GM19023 (cell line): ENCODE measurements around the gene TBL3.
A peak's percentile ranks its signal among the peaks of the same experiment; 100 is the strongest.

Source experiments
- ATAC-seq: cut with Tn5 transposase; IDR thresholded peaks from one replicate; pipeline ENCODE4 v1.9.1; 2021; ENCODE audit warnings: mild to moderate bottlenecking, moderate library complexity; ENCODE audit not compliant: unreplicated experiment

Gene TBL3

GRCh38 chr16:2013527-2013926, 41.7 kb downstream of the TBL3 start:
- ATAC-seq: no peak

GRCh38 chr16:2015117-2015946, 43.5 kb downstream of the TBL3 start:
- no peak for ATAC-seq

GRCh38 chr16:2015947-2016208, 44.0 kb downstream of the TBL3 start:
- ATAC-seq: no peak

DNA sequence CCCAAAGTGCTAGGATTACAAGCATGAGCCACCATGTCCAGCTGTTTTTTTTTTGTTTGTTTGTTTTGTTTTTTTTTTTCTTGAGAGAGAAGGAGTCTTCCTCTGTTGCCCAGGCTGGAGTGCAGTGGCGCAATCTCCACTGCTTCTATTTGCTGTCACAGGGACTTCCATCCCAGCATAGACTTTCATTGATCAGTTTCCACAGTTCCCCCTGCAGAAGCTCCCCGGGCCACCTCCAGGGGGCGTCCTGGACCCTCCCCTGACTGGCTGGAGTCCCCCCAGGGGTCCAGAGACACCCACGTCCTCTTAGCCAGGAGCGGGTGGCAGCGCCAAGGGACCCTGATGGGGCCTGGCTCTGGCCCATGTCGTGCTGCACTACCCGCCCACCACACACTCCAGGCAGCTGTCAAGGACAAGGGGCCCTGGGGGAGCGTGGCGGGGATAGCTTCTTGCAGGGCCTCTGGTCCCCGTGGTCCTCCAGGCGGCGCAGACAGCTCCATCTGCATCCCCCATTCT, 44.6 kb downstream of the TBL3 start:
- ATAC-seq: no peak

DNA sequence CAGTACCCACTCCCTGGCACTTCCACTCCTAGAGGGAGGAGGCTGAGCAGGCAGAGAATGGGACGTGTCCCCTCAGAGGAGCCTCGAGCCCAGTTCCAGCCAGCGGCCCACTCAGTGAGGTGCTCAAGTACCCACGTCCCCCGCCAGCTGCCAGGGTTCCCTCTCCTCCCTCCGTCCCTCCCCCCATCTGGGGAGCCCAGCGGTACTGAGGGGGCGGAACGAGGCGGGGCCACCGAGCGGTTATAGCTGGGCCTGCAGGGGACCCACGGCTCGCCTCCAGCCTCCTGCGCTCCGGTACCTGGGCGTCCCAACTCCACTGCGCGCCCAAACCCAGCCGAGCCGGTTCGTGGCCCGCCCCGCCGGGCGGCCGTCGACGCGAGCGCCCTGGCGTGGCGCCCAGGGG, 47.7 kb downstream of the TBL3 start, which contains the start of gene NPW:
TSS of gene NPW (plus strand) at position 268 of the 403 bp plus-strand sequence.
- no peak for ATAC-seq

- no peak for ATAC-seq
Observed at GRCh38 chr16:2019921-2020831, 48.3 kb downstream of the TBL3 start.

DNA sequence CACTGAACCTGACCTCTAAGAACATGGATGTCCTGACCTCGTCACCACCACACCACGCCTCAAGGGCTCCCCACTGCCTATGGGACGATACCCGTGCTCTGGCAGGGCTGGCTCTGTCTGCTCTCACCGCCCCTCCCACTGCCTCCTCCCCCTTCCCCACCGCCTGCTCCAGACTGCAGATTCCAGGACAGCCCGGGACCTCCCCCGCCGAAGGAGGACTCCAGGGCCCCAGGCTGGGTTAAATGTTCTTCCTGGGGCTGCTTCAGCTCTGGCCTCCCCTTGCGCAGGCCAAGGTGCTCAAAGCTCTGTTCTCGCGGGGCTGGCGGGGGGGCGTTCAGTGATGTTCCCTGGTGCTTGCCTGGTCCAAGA, 50.9 kb downstream of the TBL3 start:
- peak; percentile 7 for ATAC-seq

GRCh38 chr16:2023092-2024031, 51.5 kb downstream of the TBL3 start:
- peak; percentile 66 for ATAC-seq

GRCh38 chr16:2024032-2024420, 52.2 kb downstream of the TBL3 start:
- no peak for ATAC-seq

DNA sequence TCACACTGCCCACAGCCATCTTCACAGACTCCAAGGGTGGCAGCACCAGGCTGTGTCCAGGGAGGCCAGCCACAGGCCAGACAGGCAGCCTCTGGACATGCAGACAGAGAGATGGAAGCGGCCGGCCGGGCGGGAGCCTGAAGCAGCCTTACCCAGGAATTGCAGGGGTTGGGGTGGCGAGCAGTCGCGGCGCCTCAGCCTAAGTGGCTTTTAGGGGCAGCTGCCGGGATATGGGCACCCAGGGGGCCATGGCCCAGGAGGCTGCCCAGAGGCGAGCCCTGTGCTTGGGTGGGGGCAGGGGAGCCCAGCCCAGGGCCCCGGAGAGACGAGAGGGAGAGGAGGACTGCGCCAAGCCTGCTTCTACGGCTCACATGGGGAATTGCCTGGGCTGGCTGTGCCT, 53.4 kb downstream of the TBL3 start:
- ATAC-seq: no peak

DNA sequence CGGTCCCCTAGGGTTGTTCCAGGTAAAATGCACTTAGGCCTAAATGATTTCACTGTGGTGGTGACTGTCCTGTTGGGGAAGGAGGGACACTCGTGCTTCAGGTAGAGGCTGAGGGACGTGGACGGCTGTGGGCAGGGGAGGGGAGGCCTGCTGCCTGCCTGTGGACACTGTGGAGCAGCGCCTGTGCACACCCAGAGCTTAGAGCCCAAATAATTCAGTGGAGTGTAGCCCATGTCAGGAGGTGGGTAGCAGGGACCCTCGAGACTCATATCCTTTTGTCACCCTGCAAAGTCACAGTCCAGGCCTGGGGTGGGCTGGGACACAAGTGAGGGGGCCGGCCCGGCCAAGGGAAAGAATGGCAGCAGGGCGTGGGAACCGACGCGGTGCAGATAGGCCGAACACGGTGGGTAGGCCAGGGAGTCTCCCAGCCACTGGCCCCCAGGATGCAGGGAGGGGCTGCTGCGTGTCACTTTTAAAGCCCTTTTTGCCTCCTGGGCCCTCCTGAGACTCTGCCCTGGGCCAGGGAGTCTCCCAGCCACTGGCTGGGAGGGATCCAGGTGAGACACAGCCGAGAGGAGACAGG, 54.1 kb downstream of the TBL3 start:
- no peak for ATAC-seq

DNA sequence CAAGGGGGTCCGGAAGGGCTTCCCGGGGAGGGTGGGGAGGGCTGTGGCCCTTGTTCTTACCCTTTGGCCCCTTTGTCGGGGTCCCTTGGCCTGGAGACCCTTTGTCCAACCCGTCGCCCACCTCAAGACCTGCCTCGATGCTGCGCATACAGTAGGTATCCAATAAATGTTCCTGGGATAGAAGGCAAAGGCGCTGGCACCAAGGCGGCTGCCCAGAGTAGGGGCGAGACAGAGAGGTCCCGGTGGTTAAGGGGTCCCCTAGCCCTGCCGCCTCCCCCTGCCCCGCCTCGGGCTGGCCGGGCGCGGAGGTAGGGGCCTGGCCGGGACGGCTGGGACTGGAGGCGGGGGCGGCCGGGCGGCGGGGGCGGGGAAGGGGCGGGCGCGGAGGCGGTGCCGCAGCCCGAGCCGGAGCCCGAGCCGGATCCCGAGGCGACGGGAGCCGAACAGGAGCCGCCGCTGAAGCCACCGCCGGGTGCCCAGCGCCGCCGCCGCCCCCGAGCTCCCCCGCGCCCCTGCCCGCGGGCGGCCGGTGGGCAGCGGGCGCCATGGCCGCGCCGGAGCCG, 54.7 kb downstream of the TBL3 start, which contains the start of gene NHERF2:
TSS of gene NHERF2 (plus strand) at position 442 of the 563 bp plus-strand sequence. CDS start at position 546, 104 bp downstream.
- no peak for ATAC-seq

- ATAC-seq: no peak
Observed at GRCh38 chr16:2027024-2028010, 55.5 kb downstream of the TBL3 start.

- ATAC-seq: no peak
Observed at GRCh38 chr16:2028146-2028545, 56.3 kb downstream of the TBL3 start.

- ATAC-seq: no peak
Observed at GRCh38 chr16:2028620-2029220, 56.9 kb downstream of the TBL3 start.

- no peak for ATAC-seq
Observed at GRCh38 chr16:2029350-2029749, 57.5 kb downstream of the TBL3 start.

GRCh38 chr16:2030036-2030435, 58.2 kb downstream of the TBL3 start:
- no peak for ATAC-seq

DNA sequence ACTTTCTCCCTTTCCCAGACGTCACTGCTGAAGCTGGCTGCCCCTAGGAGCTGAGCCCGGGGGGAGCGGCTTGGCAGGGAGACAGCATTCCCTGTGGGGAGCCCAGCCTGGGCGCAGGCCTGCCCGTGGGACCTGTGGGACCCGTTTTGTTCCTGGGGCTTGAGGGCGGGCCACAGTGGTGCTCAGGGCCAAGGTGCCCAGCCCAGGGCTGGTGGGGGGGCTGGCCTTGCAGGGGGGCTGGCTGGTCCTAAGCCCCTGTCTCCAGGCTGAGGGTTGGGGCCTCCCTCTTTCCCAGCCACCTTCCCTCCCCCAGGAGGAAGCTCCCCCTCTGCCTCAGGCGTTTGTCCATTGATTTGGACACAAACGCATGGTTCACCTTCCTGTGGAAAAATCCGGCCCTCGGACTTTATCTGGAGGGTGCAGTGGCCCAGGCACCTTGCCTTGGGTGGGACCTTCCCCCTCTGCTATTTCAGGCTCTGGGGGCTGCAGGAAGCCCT, 59.3 kb downstream of the TBL3 start:
- ATAC-seq: no peak
